Activated CD8-positive, alpha-beta memory T cell treated with anti-CD3 and anti-CD28 coated beads, Interleukin-2, amount 50 U/mL, for 4 hours (primary cell): ENCODE data around the gene RERE.

ENCODE experiments used
- DNase-seq: peaks from one replicate; pipeline ENCODE4 v3.0.0-alpha.2; 2020

RERE gene

DNA sequence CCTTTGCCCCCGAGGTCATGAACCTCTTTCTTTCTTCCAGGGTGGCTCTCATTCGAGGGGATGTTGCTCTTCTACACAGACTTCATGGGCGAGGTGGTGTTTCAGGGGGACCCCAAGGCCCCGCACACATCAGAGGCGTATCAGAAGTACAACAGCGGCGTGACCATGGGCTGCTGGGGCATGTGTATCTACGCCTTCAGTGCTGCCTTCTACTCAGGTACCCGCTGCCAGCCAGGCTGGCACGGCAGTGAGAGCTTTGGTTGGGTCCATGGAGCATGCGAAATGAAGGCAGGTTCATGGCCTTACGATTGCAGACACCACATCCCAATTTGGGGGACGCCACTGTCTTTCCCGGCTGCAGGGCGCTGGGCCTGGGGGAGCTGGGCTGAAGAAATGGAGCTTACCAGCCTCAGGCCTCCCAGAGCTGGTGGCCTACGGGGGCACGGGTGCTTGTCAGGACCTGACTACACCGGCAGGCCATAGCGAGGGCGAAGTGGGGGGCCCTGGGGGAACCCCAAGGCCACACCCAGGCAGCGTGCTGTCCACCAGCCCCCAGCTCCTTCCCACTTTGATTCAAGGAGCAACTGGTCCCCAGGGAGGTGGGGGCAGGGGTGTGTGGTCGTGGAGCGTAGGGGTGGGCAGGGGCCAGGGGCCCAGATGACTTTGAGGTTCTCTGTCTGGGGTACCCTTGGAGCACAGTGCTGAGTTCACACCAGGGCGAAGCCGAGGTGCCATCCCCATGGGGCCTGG lies 479.5 kb downstream of the RERE start:
- DNase-seq, result no peak

DNA sequence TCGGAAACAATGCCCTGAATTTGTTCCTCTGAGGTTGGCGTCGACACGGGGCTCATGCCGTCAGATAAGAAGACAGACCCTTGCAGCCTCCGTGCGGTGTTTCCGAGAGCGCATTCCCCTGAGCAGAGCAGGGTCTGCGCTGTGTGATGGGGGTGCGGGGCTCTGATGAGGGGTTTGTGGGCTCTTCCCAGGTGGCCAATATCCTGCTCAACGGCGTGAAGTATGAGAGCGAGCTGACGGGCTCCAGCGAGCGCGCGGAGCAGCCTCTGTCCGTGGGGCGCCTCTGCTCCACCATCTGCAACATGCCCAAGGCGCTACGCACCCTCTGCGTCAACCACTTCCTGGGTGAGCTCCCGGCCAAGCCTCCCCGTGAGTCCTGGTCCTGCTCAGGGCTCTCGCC lies 482.2 kb downstream of the RERE start:
- DNase-seq, result no peak

DNA sequence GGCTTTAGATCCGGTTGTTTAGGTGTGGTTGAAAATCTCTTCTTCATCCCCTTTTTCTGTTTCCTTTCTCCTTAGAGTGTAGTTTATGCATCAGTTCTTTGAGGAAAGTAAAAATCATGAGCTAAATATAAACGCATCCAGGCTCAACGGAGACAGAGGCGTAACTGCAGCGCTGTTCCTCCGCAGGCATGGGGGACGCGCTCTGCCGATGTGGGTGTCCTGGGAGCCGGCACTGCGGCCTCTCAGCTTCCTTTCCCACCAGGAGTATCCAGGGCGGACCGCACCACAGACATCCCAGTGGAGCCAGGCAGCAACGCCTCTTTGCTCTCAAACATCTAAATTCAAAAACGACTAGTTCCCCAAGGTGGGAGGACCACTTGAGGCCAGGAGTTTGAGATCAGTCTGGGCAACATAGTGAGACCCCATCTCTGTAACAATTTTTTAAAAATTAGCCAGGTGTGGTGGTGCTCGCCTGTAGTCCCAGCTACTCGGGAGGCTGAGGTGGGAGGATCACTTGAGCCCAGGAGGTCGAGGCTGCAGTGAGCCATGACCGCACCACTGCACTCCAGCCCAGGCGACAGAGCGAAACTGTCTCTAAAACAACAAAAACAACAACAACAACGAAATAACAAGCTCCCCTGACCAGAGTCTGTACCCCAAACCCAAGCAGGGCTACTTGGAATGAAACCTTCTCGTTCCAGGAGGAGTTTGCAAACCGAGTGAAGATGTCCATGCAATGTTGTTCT lies 483.2 kb downstream of the RERE start:
- no peak for DNase-seq

DNA sequence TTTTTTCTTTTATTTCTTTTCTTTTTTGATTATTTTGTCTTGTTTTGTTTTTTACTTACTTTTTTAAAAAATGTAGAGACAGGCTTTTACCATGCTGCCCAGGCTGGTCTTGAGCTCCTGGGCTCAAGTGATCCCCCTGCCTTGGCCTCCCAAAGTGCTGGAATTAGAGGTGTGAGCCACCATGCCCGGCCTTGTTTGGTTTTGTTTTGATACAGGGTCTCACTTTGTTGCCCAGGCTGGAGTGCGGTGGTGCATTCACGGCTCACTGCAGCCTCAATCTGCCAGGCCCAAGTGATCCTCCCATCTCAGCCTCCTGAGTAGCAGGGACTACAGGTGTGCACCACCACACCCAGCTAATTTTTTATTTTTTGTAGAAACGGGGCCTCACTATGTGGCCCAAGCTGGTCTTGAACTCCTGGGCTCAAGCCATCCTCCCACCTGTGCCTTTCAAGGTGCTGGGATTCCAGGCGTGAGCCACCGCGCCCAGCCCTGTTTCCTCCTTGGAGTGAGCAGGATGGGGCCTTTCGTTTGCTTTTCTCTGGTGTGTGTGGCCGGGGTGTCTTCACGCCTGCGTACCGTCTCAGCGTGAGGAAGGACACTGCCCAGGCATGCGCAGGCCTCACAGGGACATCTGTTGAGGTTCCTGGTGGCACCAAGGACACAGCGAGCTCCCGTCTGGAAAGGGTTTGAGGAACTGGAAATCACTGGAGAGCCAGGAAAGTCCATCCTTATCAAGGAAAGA lies 484.0 kb downstream of the RERE start:
- no peak for DNase-seq

DNA sequence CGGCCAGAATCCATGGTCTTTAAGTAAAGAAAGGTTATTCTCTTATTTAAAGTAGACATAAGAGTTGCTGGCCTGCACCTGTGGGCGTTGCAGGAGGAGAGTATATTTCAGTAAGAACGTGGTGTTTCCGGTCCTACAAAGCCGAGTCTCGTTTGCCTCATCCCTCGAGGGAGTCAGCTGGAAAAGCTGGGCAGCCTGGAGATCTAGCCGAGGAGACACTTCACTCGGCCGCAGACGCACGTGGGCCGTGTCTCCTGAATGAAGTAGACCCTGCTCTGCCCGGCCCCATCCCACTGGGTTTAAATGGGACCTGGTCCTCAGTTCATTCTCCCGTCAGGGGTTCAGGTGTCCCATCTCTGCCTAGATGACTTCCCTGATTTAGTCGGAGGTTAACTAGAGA lies 484.6 kb downstream of the RERE start:
- no peak for DNase-seq

DNA sequence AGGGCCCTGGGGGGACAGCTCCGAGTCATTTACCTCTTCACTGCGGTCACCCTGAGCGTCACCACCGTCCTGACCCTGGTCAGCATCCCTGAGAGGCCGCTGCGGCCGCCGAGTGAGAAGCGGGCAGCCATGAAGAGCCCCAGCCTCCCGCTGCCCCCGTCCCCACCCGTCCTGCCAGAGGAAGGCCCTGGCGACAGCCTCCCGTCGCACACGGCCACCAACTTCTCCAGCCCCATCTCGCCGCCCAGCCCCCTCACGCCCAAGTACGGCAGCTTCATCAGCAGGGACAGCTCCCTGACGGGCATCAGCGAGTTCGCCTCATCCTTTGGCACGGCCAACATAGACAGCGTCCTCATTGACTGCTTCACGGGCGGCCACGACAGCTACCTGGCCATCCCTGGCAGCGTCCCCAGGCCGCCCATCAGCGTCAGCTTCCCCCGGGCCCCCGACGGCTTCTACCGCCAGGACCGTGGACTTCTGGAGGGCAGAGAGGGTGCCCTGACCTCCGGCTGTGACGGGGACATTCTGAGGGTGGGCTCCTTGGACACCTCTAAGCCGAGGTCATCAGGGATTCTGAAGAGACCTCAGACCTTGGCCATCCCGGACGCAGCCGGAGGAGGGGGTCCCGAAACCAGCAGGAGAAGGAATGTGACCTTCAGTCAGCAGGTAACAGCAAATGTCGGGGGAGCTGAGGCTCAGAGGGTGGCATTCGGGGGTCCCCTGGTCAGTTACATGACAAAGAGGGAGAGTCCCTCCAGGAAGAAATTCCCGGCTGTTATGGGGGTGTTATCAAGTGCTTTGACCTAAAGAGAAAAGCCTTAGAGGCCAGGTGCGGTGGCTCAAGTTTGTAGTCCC lies 486.9 kb downstream of the RERE start:
- DNase-seq, result no peak

DNA sequence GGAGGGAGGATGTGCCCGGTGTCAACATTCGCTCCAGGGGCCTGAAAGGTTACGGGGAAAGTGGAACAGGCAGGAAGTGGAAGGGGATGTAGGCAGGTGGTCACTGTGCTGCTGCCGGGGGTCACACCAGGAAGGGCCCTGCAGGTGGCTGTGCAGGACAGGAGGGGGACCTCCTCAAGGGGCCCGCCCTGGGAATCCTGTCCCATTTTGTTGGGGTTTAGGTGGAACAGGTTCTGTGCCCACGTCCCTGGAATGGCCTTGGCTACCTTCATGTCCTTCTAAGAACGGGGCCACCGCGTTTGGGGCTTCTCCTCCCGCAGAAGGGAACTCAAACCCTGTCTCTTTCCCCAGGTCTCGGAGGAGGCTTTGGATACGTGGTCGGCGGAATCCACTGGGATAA lies 487.6 kb downstream of the RERE start:
- no peak for DNase-seq

DNA sequence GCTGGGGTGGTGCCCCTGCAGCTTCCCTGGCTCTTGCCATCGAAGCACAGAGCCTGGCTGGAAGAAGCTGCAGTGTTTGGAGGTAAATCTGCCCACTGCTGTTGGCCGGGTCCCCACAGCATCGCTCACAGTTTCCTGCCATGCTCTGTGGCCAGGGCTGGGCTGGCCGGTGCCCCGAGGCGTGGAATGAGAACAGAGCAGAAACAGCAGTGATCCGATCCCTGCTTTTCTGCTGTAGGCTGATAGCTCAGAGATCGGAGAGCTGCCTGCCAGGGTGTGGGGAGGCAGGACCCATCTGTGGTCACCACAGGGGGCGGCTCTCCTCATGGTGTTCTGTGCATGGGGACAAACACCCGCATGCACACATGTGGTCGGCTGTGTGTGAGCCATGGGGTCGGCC lies 488.0 kb downstream of the RERE start:
- no peak for DNase-seq

DNA sequence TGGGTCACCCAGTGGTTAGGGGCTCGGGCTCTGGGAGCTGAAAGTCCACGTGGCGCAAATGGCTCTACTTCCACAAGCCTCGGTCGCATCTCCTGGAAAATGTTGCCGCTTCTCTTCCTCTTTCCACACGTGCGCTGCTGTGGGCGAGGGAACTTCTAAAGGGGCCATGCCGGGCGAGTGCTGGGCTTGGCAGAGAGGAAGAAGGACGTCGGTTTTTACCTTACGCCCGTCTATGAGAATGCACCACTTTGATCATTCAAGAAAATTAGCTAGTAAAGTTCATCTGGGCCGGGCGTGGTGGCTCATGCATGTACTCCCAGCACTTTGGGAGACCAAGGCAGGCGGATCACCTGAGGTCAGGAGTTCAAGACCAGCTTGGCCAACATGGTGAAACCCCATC lies 489.2 kb downstream of the RERE start:
- no peak for DNase-seq

DNA sequence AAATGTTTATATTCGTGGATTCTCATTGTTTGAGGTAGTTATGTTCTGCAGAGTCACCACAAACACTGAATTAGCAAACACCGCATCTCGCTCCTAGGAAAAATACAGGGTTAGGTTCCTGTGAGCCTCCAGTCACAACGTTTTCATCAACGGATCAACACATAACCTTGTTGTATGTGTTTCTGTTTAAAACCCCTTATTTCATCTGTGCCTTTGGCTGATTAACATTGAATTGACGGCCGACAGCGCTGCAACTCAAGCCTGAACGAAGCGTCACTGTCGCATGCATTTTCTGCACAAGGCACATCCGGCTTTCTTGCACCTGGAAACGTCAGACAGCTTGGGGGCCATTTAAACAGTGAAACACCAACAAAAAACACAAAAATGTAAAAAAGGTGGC lies 491.2 kb downstream of the RERE start:
- no peak for DNase-seq

DNA sequence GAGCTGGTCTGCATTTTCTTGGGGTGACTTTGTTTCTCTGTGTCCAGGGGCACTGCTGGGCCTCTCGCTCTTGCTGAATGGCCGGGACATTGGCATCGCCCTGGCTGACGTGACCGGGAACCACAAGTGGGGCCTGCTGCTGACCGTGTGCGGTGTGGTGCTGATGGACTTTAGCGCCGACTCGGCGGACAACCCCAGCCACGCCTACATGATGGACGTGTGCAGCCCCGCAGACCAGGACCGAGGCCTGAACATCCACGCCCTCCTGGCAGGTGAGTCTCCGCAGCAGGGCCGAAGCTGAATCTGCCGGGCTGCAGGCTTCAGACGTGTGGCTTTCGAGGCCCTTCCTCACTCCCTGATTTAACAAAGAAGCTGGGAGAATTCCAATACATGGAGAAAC lies 491.7 kb downstream of the RERE start:
- DNase-seq, result no peak

DNA sequence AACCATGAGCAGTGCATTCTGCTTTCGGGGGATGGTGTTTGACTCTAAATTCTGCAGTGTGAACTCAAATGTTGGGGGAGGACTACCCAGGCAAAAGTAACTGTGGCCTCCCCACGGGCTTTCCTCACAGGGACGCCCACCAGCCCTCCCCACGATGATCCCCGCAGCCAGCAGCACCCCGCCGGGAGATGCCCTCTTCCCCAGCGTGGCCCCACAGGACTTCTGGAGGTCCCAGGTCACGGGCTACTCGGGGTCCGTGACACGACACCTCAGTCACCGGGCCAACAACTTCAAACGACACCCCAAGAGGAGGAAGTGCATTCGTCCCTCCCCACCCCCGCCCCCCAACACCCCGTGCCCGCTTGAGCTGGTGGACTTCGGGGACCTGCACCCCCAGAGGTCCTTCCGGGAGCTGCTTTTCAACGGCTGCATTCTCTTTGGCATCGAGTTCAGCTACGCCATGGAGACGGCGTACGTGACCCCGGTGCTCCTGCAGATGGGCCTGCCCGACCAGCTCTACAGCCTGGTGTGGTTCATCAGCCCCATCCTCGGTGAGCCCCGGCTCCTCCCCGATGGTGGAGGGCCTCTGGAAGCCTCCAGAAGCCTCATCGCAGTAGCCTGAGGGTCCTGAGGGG lies 493.1 kb downstream of the RERE start:
- DNase-seq, result no peak

DNA sequence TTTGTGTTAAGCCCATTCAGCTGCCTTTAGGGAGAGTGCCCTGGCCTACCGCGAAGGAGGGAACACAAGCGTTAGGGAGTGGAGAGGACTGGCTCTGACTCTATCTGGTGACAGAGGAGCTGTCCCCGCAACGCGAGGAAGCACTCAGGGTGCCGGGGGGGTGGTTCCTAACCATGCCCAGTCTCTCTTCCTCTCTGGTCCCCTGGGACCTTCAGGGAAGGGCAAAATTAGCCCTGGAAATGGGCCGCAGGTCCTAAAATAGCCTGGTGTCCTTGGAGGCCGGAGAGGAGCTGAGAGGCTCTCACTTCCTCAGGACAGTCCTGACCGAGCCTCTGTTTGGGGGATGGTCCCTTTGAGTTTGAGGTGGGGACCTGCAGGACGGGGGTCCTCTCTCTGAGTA lies 493.7 kb downstream of the RERE start:
- DNase-seq, result no peak

DNA sequence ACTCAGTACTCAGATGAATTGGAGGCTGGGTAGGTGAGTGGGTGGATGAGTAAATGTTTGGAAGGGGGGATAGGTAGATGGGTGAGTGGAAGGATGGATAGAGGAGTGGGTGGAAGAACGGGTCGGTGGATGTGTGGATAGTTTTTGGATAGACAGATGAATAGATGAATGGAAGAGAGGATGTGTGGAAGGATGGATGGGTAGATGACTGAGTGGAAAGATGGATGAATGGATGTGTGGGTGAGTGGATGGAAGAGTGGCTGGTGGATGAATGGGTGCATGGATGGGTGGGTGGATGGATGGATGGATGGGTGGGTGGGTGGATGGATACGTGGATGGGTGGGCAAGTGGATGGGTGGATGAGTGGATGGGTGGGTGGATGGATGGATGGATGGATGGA lies 495.8 kb downstream of the RERE start:
- no peak for DNase-seq

DNA sequence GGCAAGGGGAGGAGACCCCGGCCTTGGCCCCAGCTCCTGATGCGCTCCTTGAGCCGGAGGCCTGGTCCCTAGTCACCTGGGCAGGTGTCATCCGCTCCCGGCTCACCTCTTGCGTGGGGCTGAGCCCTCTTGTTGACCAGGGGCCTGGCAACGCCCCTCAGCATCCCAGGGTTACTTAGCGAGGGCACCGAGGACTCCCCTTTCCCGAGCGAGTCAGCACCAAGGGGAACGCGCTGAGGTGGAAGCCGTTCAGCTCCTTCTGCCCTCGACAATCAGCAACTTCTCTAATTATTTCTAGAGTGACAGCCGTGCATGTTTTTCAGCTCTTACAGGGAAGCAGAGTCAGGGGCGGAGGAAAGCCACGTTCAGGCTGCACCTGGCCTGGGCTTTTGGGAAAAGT lies 499.0 kb downstream of the RERE start:
- no peak for DNase-seq

DNA sequence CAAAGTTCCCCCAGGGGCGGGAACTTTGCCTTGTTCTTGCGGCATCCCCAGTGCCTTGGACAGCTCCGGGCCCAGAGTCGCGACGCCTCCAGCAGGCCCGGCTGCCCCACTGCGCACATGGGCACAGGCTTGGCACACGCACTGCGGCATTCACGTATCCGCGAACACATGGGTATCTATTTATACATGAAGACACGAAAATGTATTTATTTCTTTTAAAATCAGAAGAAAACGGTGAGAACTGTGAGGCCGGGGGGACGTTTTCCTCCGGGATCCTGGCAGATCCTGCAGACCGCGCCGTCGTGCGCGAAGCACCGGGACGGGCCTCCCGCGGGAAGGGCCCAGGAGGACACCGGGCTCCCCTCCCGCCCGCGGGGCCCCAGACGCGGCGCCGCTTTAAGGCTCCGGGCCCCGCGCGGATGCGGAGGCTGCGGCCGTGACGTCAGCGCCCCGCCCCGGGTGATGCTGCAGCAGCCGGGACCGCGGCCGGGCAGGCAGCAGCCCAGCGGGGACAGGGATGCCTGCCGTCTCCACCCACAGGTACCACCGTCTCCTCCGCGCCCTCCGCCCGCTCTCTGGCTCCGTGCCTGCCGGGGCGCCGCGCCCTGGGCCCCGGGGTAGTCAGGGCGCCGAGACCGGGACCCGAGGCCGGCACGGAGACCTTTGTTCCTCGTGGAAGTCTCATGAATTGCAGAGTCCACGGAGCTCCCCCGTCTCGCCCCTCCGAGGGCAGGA lies 499.6 kb downstream of the RERE start, which contains the start of gene SLC45A1:
Gene SLC45A1, plus strand, starts transcription at position 468 of the 735 bp plus-strand sequence. CDS start 6,216 bp downstream, outside the sequence.
- DNase-seq, result peak; percentile 86

DNA sequence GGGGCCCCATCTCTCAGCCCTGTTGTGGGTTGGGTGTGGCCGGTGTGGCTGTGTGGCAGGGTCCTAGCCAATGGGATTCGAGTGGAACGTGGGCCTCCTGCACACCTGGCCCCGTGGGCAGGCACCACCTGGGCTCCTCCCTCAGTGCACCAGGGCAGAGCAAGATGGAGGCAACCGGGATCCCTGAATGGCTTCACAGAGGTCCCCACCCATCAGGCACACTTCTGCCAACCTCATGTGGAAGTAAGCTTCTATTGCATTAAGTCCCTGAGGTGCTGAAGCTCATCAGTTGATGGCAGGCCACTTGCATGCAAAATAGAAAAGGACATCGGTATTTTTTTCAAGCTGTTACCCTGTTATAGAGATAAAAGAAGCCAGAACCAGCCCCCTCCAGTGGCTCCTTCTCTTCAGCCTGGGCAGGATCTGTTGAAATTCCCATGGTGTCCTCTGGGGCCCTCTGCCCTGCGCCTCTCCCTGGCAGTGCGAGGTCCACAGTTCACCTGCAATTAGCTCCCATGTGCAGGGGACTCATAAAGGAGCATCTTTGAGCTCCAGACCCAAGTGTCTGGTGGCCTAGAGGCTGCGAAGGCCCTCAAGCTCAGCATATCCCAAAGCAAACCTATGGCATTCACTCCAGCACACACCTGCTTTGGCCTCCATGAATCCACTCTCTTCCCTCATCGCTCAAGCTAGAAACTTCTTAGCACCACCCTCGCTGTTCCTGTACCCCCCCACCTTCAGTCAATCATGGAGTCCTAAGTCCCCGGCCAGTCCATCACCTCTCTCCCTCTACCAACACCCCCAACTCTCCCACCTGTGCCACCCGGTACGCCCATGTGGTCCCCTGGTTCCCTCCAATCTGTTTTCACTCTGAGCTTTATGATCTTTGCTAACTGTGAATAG lies 501.6 kb downstream of the RERE start:
- DNase-seq, result no peak

DNA sequence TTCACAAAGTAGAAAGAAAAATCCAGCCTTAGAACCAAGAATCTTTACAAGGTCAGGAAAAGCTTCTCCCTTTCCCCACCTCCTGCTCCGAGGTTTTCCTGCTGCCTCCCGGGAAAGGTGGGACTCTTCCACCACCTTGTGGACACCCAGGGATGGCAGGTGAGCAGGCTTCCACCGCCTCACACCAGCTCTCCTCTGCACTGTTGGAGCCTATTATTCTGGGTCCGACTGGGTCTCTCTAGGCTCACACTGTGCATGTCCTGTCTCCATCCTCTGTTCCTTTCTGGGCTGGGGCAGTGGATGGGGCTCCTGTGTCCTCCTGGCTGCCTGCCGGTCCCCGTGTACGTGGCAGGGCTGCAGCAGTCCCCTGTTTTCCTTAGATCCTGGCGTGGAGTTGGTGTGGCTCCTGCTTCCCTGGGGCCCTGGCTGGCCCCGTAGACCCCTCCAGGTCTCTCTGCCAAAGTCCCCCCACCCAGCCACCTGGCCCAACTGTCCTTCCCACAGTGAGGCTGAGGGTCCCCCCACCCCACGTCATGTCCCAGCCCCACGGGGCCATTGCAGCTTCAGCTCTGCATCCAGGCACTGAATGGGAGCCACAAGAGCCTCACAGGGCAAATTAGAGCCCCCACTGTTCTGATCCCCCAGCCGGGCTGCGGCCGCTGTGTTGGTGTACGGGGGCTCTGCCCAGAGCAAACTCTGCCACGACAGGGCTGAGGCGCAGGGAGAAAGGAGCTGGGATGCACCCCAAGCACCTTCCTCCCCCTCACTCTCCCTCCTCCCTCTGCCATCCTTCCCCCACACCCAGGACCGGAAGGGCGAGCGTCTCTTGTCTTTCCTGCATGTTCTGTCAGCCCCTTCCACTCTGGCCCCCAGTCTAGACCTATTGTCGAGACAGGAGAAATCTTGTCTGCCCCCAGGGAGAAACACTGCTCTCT lies 502.8 kb downstream of the RERE start:
- DNase-seq, result peak; percentile 49

DNA sequence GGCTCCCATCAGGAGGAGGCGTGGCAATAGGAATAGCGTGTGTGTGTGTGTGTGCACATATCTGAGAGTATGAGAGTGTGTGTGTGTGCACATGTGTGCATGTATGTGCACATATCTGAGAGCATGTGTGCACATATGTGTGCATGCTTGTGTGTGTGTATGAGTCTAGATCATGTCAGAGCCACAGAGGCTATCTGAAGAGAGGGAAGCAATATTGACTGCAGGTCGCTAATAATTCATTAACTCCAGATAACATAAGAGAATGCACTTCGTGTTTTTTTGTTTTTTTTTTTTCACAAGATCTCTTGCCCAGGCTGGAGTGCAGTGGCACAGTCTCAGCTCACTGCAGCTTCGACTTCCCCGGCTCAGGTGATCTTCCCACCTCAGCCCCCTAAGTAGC lies 504.2 kb downstream of the RERE start:
- no peak for DNase-seq
